Keratinocyte (primary cell): ENCODE results near the gene NXNL2. TPM values are rescaled to one million over a fixed set of nuclear protein-coding genes. Genes with fewer than 3 reads are reported as not detected.

Source experiments
- DNase-seq: peaks from one replicate; pipeline ENCODE4 v3.0.0-alpha.2; 2011; ENCODE audit warnings: low read depth, missing footprints, low spot score
- FAIRE-seq: peaks from 2 replicates; lab custom pipeline; 2011; peaks lifted over from hg19 to GRCh38; lab: Jason Lieb, UNC
- H2AFZ ChIP-seq: 2 replicates; pipeline ENCODE4 v1.6.0; 2012; ENCODE audit warnings: low read length, control low read depth, inconsistent platforms; ENCODE audit not compliant: control insufficient read depth
- H3K27ac ChIP-seq: 2 replicates; pipeline ENCODE4 v1.5.1; 2011; ENCODE audit warnings: low read length; ENCODE audit not compliant: control insufficient read depth, insufficient read depth
- H3K27me3 ChIP-seq: 3 replicates; pipeline ENCODE4 v1.6.0; 2011; ENCODE audit warnings: low read length; ENCODE audit not compliant: control insufficient read depth, insufficient read depth; ENCODE audit errors: extremely low read depth
- H3K36me3 ChIP-seq, 2 experiments: 2 replicates in 1 of 2; 3 replicates in 1 of 2; pipeline ENCODE4 v1.5.1; 2011; ENCODE audit warnings: low read length in 2 of 2, mild to moderate bottlenecking in 1 of 2; ENCODE audit not compliant: control insufficient read depth in 2 of 2, insufficient read depth in 2 of 2; ENCODE audit errors: extremely low read depth in 1 of 2
- H3K4me1 ChIP-seq: 3 replicates; pipeline ENCODE4 v1.5.1; 2011; ENCODE audit warnings: low read length; ENCODE audit not compliant: control insufficient read depth, insufficient read depth; ENCODE audit errors: extremely low read depth
- H3K4me2 ChIP-seq: 3 replicates; pipeline ENCODE4 v1.6.0; 2011; ENCODE audit warnings: low read depth, low read length; ENCODE audit not compliant: control insufficient read depth, insufficient read depth; ENCODE audit errors: extremely low read depth
- H3K4me3 ChIP-seq, 3 experiments: fragments of 200-600 bp in 1 of 3; sonication (generic) in 1 of 3; 2 replicates in 2 of 3; 3 replicates in 1 of 3; pipeline ENCODE4 v1.5.1; 2011 to 2016; ENCODE audit warnings: low read length in 3 of 3, mild to moderate bottlenecking in 3 of 3, control low read depth in 2 of 3, inconsistent platforms in 1 of 3, low read depth in 1 of 3, mixed read lengths in 1 of 3, mixed run types in 1 of 3, moderate library complexity in 1 of 3; ENCODE audit not compliant: control insufficient read depth in 2 of 3, insufficient read depth in 2 of 3; ENCODE audit errors: extremely low read depth in 1 of 3
- H3K79me2 ChIP-seq: 2 replicates; pipeline ENCODE4 v1.6.0; 2012; ENCODE audit warnings: low read length; ENCODE audit not compliant: control insufficient read depth, insufficient read depth
- H3K9ac ChIP-seq: 3 replicates; pipeline ENCODE4 v1.6.0; 2011; ENCODE audit warnings: low read length; ENCODE audit not compliant: control insufficient read depth, insufficient read depth; ENCODE audit errors: extremely low read depth
- H3K9me1 ChIP-seq: 3 replicates; pipeline ENCODE4 v1.6.0; 2011; ENCODE audit warnings: low read length; ENCODE audit not compliant: control insufficient read depth, insufficient read depth; ENCODE audit errors: extremely low read depth
- H3K9me3 ChIP-seq: 2 replicates; pipeline ENCODE4 v1.5.1; 2012; ENCODE audit warnings: low read depth, low read length; ENCODE audit not compliant: control insufficient read depth
- H4K20me1 ChIP-seq: 3 replicates; pipeline ENCODE4 v1.6.0; 2011; ENCODE audit warnings: low read length; ENCODE audit not compliant: control insufficient read depth, insufficient read depth; ENCODE audit errors: extremely low read depth
- CTCF ChIP-seq, 3 experiments: IDR thresholded peaks in 1 of 3; conservative IDR thresholded peaks in 1 of 3; optimal IDR thresholded peaks in 1 of 3; 2 replicates in 2 of 3; 3 replicates in 1 of 3; pipeline versions ENCODE3 to v1.5.1; 2011; ENCODE audit warnings: low read length in 3 of 3, mild to moderate bottlenecking in 3 of 3, moderate library complexity in 2 of 3, control low read depth in 1 of 3, inconsistent platforms in 1 of 3; ENCODE audit not compliant: insufficient read depth in 2 of 3; ENCODE audit errors: extremely low read depth in 1 of 3
- EZH2 ChIP-seq: IDR thresholded peaks from one replicate; pipeline ENCODE4 v1.6.1; 2012; ENCODE audit warnings: inconsistent platforms, mild to moderate bottlenecking, low read length, moderate library complexity
- dilution Hi-C: fragments of 300-500 bp; cut with MboI; formaldehyde crosslinking; loops from one replicate; pipeline ENCODE4 v1.7.0; 2020; ENCODE audit warnings: low sequenced_read_pairs; ENCODE audit not compliant: extremely low pct_ligation_motif_present
- polyA minus RNA-seq, 3 experiments: library from RNA; depleted of rRNA, polyadenylated mRNA; stranded (reverse); fragments of >200 nt; gene quantifications; 1 replicate in 1 of 3; 2 replicates in 1 of 3; 3 replicates in 1 of 3; pipeline ENCODE4 v1.2.3, GENCODE V29; 2011
- polyA plus RNA-seq, 5 experiments: library from polyadenylated mRNA; depleted of rRNA in 3 of 5; stranded (reverse) in 3 of 5; stranded (forward) in 1 of 5; unstranded in 1 of 5; fragments of >200 nt; gene quantifications; 1 replicate in 1 of 5; 2 replicates in 3 of 5; 3 replicates in 1 of 5; pipeline versions ENCODE4 v1.2.1 to v1.2.3, GENCODE V29; 2011 to 2012; ENCODE audit warnings: missing spikeins in 2 of 5, low read depth in 1 of 5, low replicate concordance in 1 of 5

The NXNL2 gene
- polyA plus RNA-seq (0.17 to 0.33 TPM (median 0.26 TPM) in 3 replicates), polyA minus RNA-seq (not detected in 3 replicates)
- polyA plus RNA-seq (2011; ENCODE audit: low read depth) = not detected
- polyA plus RNA-seq (2011; cell fraction: cytosol; rRNA removed) = 0.23 and 0.48 TPM in 2 replicates
- polyA plus RNA-seq (2011; cell fraction: nucleus; rRNA removed) = 0.60 and 0.80 TPM in 2 replicates
- polyA plus RNA-seq (2012; ENCODE audit: low replicate concordance) = 0.18 TPM in 1 of 2 replicates, not detected in the other
- polyA minus RNA-seq (2011; cell fraction: cytosol; rRNA and poly(A)+ RNA removed) = not detected
- polyA minus RNA-seq (2011; cell fraction: nucleus; rRNA and poly(A)+ RNA removed) = not detected in 2 replicates

- peaks cover 5% of the 10 kb centered on the region for H3K27me3 ChIP-seq
- peak within 1 kb of the TSS; percentile 80 for H2AFZ ChIP-seq
- H3K4me1 ChIP-seq = peaks cover 19% of the 10 kb centered on the region
- DNase-seq (no peak), FAIRE-seq (no peak)
- H3K9me1 ChIP-seq = no peaks in the 10 kb centered on the region
- dilution Hi-C loops = no loop called here
- no peak for TF ChIP-seq EZH2
- no peak for TF ChIP-seq CTCF (optimal IDR thresholded peaks at IDR 0.05 in 1 of 3, IDR thresholded peaks at IDR 0.05 in 1 of 3, conservative IDR thresholded peaks at IDR 0.05 in 1 of 3; ENCODE audit: extremely low read depth in 1 of 3, insufficient read depth in 2 of 3, low read length in 3 of 3)
- no peaks in the 10 kb centered on the region for H3K36me3 ChIP-seq
- no peaks in the 10 kb centered on the region for H3K79me2 ChIP-seq
- no peaks in the 10 kb centered on the region for H3K9me3 ChIP-seq
- peak within 1 kb of the TSS; percentile 60 to 73 (median 72) for H3K4me3 ChIP-seq
- no peak within 1 kb of the TSS for H3K27ac ChIP-seq
- H3K9ac ChIP-seq = peak within 1 kb of the TSS; percentile 44
- H3K4me2 ChIP-seq = peak within 1 kb of the TSS; percentile 72
- peaks cover 3% of the 10 kb centered on the region for H4K20me1 ChIP-seq
Observed at GRCh38 chr9:88534456-88535225, at the start of gene NXNL2. NXNL2 (plus strand) TSS chr9:88535178; CDS start chr9:88535435, 257 bp downstream.

- TF ChIP-seq CTCF (optimal IDR thresholded peaks at IDR 0.05 in 1 of 3, IDR thresholded peaks at IDR 0.05 in 1 of 3, conservative IDR thresholded peaks at IDR 0.05 in 1 of 3; ENCODE audit: extremely low read depth in 1 of 3, insufficient read depth in 2 of 3, low read length in 3 of 3) (no peak), EZH2 (no peak)
- H3K27me3 ChIP-seq = no peaks in the 10 kb centered on the region
- H3K36me3 ChIP-seq = peaks cover 3 to 8% of the 10 kb centered on the region in 2 experiments
- no peak overlapping the region for H2AFZ ChIP-seq
- no peak overlapping the region for H3K9ac ChIP-seq
- no peak overlapping the region for H3K27ac ChIP-seq
- no peak overlapping the region for H3K4me2 ChIP-seq
- H3K4me1 ChIP-seq = no peaks in the 10 kb centered on the region
- no peaks in the 10 kb centered on the region for H4K20me1 ChIP-seq
- H3K9me3 ChIP-seq = no peaks in the 10 kb centered on the region
- no peaks in the 10 kb centered on the region for H3K79me2 ChIP-seq
- dilution Hi-C loops = no loop called here
- DNase-seq (no peak), FAIRE-seq (peak; percentile 44)
- no peak overlapping the region for H3K4me3 ChIP-seq
- no peaks in the 10 kb centered on the region for H3K9me1 ChIP-seq
Observed at GRCh38 chr9:88488166-88488565, 46.8 kb upstream of the NXNL2 start.
